ENCODE measurements around the gene FCRLB. TPM values are rescaled to one million over a fixed set of nuclear protein-coding genes. Genes with fewer than 3 reads are reported as not detected.

FCRLB gene
- polyA plus RNA-seq, 3 donors = 0.36 to 0.44 (median 0.39) TPM

- H3K4me1 Mint-ChIP-seq = peaks cover 39% of the 10 kb centered on the region
- Histone ChIP-seq H3K4me3 (replicated peaks in 1 of 3; ENCODE audit: low read depth in 2 of 3, low read length in 3 of 3) (no peak overlapping the region), H3K36me3 (replicated peaks in 1 of 2; ENCODE audit: control insufficient read depth in 1 of 2, insufficient read depth in 2 of 2, low read length in 2 of 2) (no peaks in the 10 kb centered on the region), H3K9ac (ENCODE audit: insufficient read depth, low read length, poor library complexity, severe bottlenecking) (no peak overlapping the region), H3K9me3 (replicated peaks in 1 of 2; ENCODE audit: control insufficient read depth in 1 of 2, insufficient read depth in 1 of 2, low read length in 2 of 2) (no peaks in the 10 kb centered on the region), H3K4me2 (replicated peaks; ENCODE audit: extremely low read depth, low read length, poor library complexity, severe bottlenecking) (no peak overlapping the region), H3K79me2 (ENCODE audit: insufficient read depth, low read length) (no peaks in the 10 kb centered on the region), H3K27me3 (ENCODE audit: control insufficient read depth in 2 of 2, insufficient read depth in 2 of 2, low read length in 2 of 2) (peaks cover 53 to 61% of the 10 kb centered on the region in 2 donors), H4K20me1 (ENCODE audit: insufficient read depth, low read length) (no peaks in the 10 kb centered on the region), H2AFZ (ENCODE audit: insufficient read depth, low read depth, low read length, poor library complexity, severe bottlenecking) (no peak overlapping the region), H3K27ac (ENCODE audit: low read depth in 1 of 2, low read length in 2 of 2) (no peak overlapping the region), H3K4me1 (ENCODE audit: control insufficient read depth in 1 of 2, insufficient read depth in 2 of 2, low read length in 2 of 2) (peaks cover 32 to 39% of the 10 kb centered on the region in 2 donors)
- intact Hi-C loops (cut with micrococcal nuclease) = loop anchor here in 1 of 2 donors (2.0 kb wide), 1 partner anchor 14 kb away; no protein-coding TSS in a partner anchor
- peak in 2 of 3 donors; percentile 47 to 58 for DNase-seq
- H3K4me3 Mint-ChIP-seq = peak overlapping the region in 1 of 2 donors; percentile 54
- H3K27me3 Mint-ChIP-seq (ENCODE audit: low read depth in 3 of 3) = peaks cover 29 to 66% (median 60%) of the 10 kb centered on the region in 3 donors
- peaks cover 0 to 2% (median 0%) of the 10 kb centered on the region in 7 donors for H3K9me3 Mint-ChIP-seq
- no peak overlapping the region for H3K27ac Mint-ChIP-seq
- no peaks in the 10 kb centered on the region for H3K36me3 Mint-ChIP-seq
- no CpG with 5 or more reads among the region's 4 CpGs for WGBS (ENCODE audit: insufficient coverage)
- TF ChIP-seq CTCF (IDR thresholded peaks at IDR 0.05) = no peak
Measured at GRCh38 chr1:161736335-161736969, 15.1 kb downstream of the FCRLB start.

GRCh38 chr1:161737625-161738024, 16.3 kb downstream of the FCRLB start:
- Histone ChIP-seq H3K27ac (ENCODE audit: low read depth in 1 of 2, low read length in 2 of 2) (no peak overlapping the region), H3K9ac (ENCODE audit: insufficient read depth, low read length, poor library complexity, severe bottlenecking) (no peak overlapping the region), H3K4me1 (ENCODE audit: control insufficient read depth in 1 of 2, insufficient read depth in 2 of 2, low read length in 2 of 2) (peaks cover 32 to 42% of the 10 kb centered on the region in 2 donors), H3K27me3 (ENCODE audit: control insufficient read depth in 2 of 2, insufficient read depth in 2 of 2, low read length in 2 of 2) (peaks cover 41 to 50% of the 10 kb centered on the region in 2 donors), H2AFZ (ENCODE audit: insufficient read depth, low read depth, low read length, poor library complexity, severe bottlenecking) (no peak overlapping the region), H3K36me3 (replicated peaks in 1 of 2; ENCODE audit: control insufficient read depth in 1 of 2, insufficient read depth in 2 of 2, low read length in 2 of 2) (no peaks in the 10 kb centered on the region), H3K9me3 (replicated peaks in 1 of 2; ENCODE audit: control insufficient read depth in 1 of 2, insufficient read depth in 1 of 2, low read length in 2 of 2) (no peaks in the 10 kb centered on the region), H3K79me2 (ENCODE audit: insufficient read depth, low read length) (no peaks in the 10 kb centered on the region), H3K4me3 (replicated peaks in 1 of 3; ENCODE audit: low read depth in 2 of 3, low read length in 3 of 3) (no peak overlapping the region), H4K20me1 (ENCODE audit: insufficient read depth, low read length) (no peaks in the 10 kb centered on the region), H3K4me2 (replicated peaks; ENCODE audit: extremely low read depth, low read length, poor library complexity, severe bottlenecking) (no peak overlapping the region)
- no peak for TF ChIP-seq CTCF (IDR thresholded peaks at IDR 0.05)
- peaks cover 0 to 2% (median 0%) of the 10 kb centered on the region in 7 donors for H3K9me3 Mint-ChIP-seq
- peak overlapping the region in 1 of 2 donors; percentile 10 for H3K4me3 Mint-ChIP-seq
- no peaks in the 10 kb centered on the region for H3K36me3 Mint-ChIP-seq
- peaks cover 41% of the 10 kb centered on the region for H3K4me1 Mint-ChIP-seq
- H3K27ac Mint-ChIP-seq = no peak overlapping the region
- no CpG with 5 or more reads among the region's 2 CpGs for WGBS (ENCODE audit: insufficient coverage)
- intact Hi-C loops (cut with micrococcal nuclease) = loop anchor here in 1 of 2 donors (2.0 kb wide), 1 partner anchor 15 kb away; no protein-coding TSS in a partner anchor
- no peak for DNase-seq
- peaks cover 20 to 56% (median 48%) of the 10 kb centered on the region in 3 donors for H3K27me3 Mint-ChIP-seq (ENCODE audit: low read depth in 3 of 3)

Measured in CD14-positive monocyte (primary cell).